ENCODE results near the gene SLC52A1.

Gene SLC52A1

GRCh38 chr17:5020502-5021023 is 14.7 kb downstream of the SLC52A1 start:
- no peak overlapping the region for H2AFZ ChIP-seq (ENCODE audit: low read length)
- no peak overlapping the region for H3K9ac ChIP-seq (ENCODE audit: low read length)
- no peaks in the 10 kb centered on the region for H3K27me3 ChIP-seq (replicated peaks; ENCODE audit: insufficient read depth, low read length)
- H3F3A ChIP-seq (ENCODE audit: insufficient read depth, low read length) = no peaks in the 10 kb centered on the region
- no peak for DNase-seq
- H3K4me2 ChIP-seq (ENCODE audit: low read depth, low read length) = no peak overlapping the region
- TF ChIP-seq EZH2 (optimal IDR thresholded peaks at IDR 0.05; ENCODE audit: low read depth, low read length) (no peak), CTCF (IDR thresholded peaks at IDR 0.05; ENCODE audit: low read length) (no peak), EZH2phosphoT487 (IDR thresholded peaks at IDR 0.05; ENCODE audit: low read length) (no peak)
- H3K79me2 ChIP-seq (ENCODE audit: low read length) = no peaks in the 10 kb centered on the region
- no peak overlapping the region for H3K4me3 ChIP-seq (ENCODE audit: low read length)
- H3K4me1 ChIP-seq (ENCODE audit: low read length) = no peaks in the 10 kb centered on the region
- H3K36me3 ChIP-seq (replicated peaks; ENCODE audit: insufficient read depth, low read length) = no peaks in the 10 kb centered on the region
- no peaks in the 10 kb centered on the region for H3K9me3 ChIP-seq (replicated peaks; ENCODE audit: insufficient read depth, low read length)
- H3K9me2 ChIP-seq (replicated peaks; ENCODE audit: insufficient read depth, low read length) = no peaks in the 10 kb centered on the region
- H4K20me1 ChIP-seq (ENCODE audit: insufficient read depth, low read length) = no peaks in the 10 kb centered on the region
- no peak overlapping the region for H3K27ac ChIP-seq (ENCODE audit: low read length)

- Histone ChIP-seq H3K9me2 (replicated peaks; ENCODE audit: insufficient read depth, low read length) (no peaks in the 10 kb centered on the region), H3K4me3 (ENCODE audit: low read length) (no peak overlapping the region), H3K4me1 (ENCODE audit: low read length) (no peaks in the 10 kb centered on the region), H3K27me3 (replicated peaks; ENCODE audit: insufficient read depth, low read length) (no peaks in the 10 kb centered on the region), H3F3A (ENCODE audit: insufficient read depth, low read length) (no peaks in the 10 kb centered on the region), H3K36me3 (replicated peaks; ENCODE audit: insufficient read depth, low read length) (no peaks in the 10 kb centered on the region), H3K9ac (ENCODE audit: low read length) (no peak overlapping the region), H3K4me2 (ENCODE audit: low read depth, low read length) (no peak overlapping the region), H2AFZ (ENCODE audit: low read length) (no peak overlapping the region), H3K79me2 (ENCODE audit: low read length) (no peaks in the 10 kb centered on the region), H4K20me1 (ENCODE audit: insufficient read depth, low read length) (no peaks in the 10 kb centered on the region), H3K27ac (ENCODE audit: low read length) (no peak overlapping the region), H3K9me3 (replicated peaks; ENCODE audit: insufficient read depth, low read length) (no peaks in the 10 kb centered on the region)
- TF ChIP-seq EZH2 (optimal IDR thresholded peaks at IDR 0.05; ENCODE audit: low read depth, low read length) (no peak), EZH2phosphoT487 (IDR thresholded peaks at IDR 0.05; ENCODE audit: low read length) (no peak), CTCF (IDR thresholded peaks at IDR 0.05; ENCODE audit: low read length) (no peak)
- DNase-seq = no peak
These were observed 15.7 kb downstream of the SLC52A1 start for GRCh38 chr17:5019475-5019956.

GRCh38 chr17:5014357-5014756 is 20.9 kb downstream of the SLC52A1 start:
- H3K27ac ChIP-seq (ENCODE audit: low read length) = no peak overlapping the region
- no peak for DNase-seq
- no peaks in the 10 kb centered on the region for H3K27me3 ChIP-seq (replicated peaks; ENCODE audit: insufficient read depth, low read length)
- no peaks in the 10 kb centered on the region for H3F3A ChIP-seq (ENCODE audit: insufficient read depth, low read length)
- no peak overlapping the region for H2AFZ ChIP-seq (ENCODE audit: low read length)
- H3K79me2 ChIP-seq (ENCODE audit: low read length) = no peaks in the 10 kb centered on the region
- TF ChIP-seq EZH2phosphoT487 (IDR thresholded peaks at IDR 0.05; ENCODE audit: low read length) = no peak
- no peak for TF ChIP-seq EZH2 (optimal IDR thresholded peaks at IDR 0.05; ENCODE audit: low read depth, low read length)
- no peak for TF ChIP-seq CTCF (IDR thresholded peaks at IDR 0.05; ENCODE audit: low read length)
- H3K4me3 ChIP-seq (ENCODE audit: low read length) = no peak overlapping the region
- H3K36me3 ChIP-seq (replicated peaks; ENCODE audit: insufficient read depth, low read length) = no peaks in the 10 kb centered on the region
- H4K20me1 ChIP-seq (ENCODE audit: insufficient read depth, low read length) = no peaks in the 10 kb centered on the region
- H3K4me1 ChIP-seq (ENCODE audit: low read length) = no peaks in the 10 kb centered on the region
- H3K9me3 ChIP-seq (replicated peaks; ENCODE audit: insufficient read depth, low read length) = no peaks in the 10 kb centered on the region
- no peak overlapping the region for H3K4me2 ChIP-seq (ENCODE audit: low read depth, low read length)
- H3K9me2 ChIP-seq (replicated peaks; ENCODE audit: insufficient read depth, low read length) = no peaks in the 10 kb centered on the region
- no peak overlapping the region for H3K9ac ChIP-seq (ENCODE audit: low read length)
